ENCODE results near the gene WARS2.

- TF ChIP-seq CTCF (conservative IDR thresholded peaks at IDR 0.05; ENCODE audit: low read depth, low read length) (no peak), EZH2 (IDR thresholded peaks at IDR 0.05; ENCODE audit: low read length, unreplicated experiment) (no peak), EZH2phosphoT487 (IDR thresholded peaks at IDR 0.05; ENCODE audit: borderline replicate concordance, low read length) (no peak)
Measured at GRCh38 chr1:119004129-119004527, 136.3 kb downstream of the WARS2 start.

Measured in PC-3 (cell line).